GM12801 (cell line): ENCODE results near the gene TPPP3.

Experiments
- CTCF ChIP-seq: IDR thresholded peaks from one replicate; pipeline ENCODE4 v1.5.1; 2011; ENCODE audit warnings: control low read depth; ENCODE audit not compliant: insufficient read length; ENCODE audit errors: extremely low read depth

Gene TPPP3

GRCh38 chr16:67393111-67393787, at the start of gene TPPP3:
Gene TPPP3 (minus strand): TSS chr16:67393498. CDS start chr16:67391111, 2,387 bp downstream.
- no peak for TF ChIP-seq CTCF

DNA sequence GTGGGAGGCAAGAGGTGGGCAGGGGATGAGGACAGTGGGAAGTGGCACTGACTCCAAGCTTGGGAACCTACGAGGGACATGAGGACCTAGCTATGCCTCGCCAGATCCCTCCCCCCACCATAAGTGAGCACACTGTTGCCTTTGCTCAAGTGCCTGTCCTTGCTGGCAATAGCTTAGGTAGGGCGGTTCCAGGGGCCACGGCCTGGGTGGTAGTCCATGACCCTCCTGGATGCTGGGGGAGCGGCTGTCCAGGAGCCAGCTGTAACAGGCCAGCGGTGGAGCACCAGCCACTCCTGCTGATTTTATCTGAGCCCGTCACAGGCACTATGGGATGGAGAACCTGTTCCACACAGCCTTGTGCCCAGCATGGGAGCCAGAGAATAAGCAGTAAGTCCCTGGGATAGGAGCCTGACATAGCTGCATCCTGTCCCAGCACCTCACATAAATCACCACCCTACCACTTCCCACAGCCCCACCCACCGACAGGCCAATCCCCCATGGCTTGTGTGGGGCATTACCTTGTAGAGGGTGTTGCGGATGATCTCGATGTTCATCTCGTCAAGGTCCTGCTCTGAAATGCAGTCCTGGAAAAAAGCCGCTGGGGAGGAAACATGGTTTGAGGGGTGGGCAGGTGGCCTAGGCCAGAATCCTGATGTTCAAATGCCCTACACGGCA, 49.4 kb upstream of the TPPP3 start:
- no peak for TF ChIP-seq CTCF

DNA sequence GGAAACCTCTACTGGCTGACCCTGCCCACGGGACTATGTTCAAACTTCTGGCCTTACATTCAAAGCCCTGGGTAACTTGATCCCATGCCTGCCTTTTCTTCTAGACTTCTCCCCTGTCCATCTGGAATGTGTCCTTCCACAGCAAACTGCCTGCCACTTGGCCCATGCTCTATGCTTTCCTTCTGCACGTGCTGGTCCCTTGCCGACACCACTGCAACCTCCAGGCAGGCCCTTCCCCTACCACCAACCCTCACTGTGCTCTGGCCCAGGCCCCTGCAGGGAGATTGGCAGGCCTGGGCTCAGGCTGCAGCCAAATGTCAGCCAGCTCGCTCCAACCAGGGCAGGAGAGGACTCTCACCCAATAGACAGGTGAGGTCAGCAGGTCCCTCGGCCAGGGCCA, 48.6 kb upstream of the TPPP3 start:
- TF ChIP-seq CTCF, result no peak

DNA sequence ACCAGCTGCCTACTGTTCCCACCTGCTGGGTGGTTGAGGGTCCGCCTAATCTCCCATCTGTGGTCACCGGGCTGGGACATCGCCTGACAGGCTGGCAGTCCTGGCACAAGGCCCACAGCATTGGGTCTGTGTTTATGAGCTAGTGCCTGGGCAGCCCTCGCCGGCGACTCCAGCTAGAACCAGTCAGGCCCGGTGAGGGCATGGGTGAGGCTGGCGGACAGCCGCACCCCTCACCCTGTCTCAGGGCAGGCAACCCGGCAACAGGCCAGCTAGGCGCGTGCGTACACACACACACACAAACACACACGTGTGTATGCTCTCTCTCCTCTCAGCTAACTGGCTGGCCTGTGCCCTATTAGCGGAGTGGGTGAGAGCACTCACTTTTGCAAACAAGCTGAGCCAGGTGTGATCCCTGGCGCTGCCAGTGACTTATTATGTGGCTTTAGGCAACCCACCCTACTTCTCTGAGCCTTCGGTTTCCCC, 48.0 kb upstream of the TPPP3 start:
- TF ChIP-seq CTCF, result no peak

GRCh38 chr16:67438824-67439393, 45.6 kb upstream of the TPPP3 start:
- TF ChIP-seq CTCF, result no peak

DNA sequence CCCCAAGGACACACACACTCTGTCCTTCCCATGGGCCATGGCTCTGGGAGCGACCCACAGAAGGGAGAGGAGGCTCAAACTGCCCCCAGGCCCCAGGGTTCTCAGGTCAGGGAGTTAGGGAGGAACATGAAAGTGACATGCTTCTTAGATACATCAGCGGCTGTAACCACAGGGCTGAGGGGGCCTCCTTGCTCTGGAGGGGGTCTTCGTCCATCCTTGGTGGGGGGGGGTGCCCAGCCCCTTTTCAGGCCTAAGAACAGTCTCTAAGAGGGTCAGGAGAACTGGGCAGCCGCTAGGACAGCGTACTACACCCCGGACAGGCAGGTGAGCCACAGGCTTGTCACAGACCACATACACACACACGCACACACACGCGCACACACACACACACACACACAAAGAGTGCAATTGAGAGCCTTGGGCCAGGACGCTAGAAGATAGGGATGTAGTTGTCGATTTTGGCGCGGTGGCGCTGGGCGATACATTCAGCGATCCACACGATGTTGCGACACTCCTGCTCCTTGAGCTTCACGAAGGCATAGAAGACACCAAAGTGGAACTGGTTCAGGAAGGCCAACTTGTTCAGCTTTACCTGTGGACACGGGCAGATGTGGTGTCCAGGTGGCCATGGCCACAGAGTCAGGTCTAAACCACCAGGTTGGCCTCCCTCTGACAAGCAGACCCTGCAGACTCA, 44.9 kb upstream of the TPPP3 start:
- no peak for TF ChIP-seq CTCF

DNA sequence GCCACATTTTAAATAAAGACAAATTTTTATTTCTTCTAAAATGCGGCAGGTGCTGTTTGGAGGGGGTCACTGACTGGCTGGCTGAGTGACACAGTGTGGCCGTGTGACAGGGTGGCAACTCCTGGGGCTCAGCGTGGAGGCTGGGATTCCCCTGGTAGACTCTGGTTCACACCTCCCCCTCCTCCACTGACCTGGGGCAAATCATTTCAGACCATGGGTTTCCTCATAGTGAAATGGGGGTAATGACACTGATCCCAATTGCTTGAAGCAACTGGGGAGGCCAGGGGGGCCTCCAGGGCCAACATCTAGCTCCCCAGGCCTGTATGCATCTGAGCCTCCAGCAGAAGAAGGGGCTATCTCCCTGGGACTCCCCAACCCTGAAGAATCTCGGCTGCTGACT, 44.2 kb upstream of the TPPP3 start:
- no peak for TF ChIP-seq CTCF
